Measurements from ENCODE around the gene CCHCR1.

The CCHCR1 gene

GRCh38 chr6:31094389-31094881 lies 63.2 kb downstream of the CCHCR1 start:
- no peak for DNase-seq

GRCh38 chr6:31092769-31093505 lies 64.7 kb downstream of the CCHCR1 start:
- no peak for DNase-seq

All from NCI-H2171 (cell line).